IMR-90 (cell line): ENCODE results near the gene SLC19A1. TPM values are rescaled to one million over a fixed set of nuclear protein-coding genes. Genes with fewer than 3 reads are reported as not detected.

Experiments
- ATAC-seq: fragments of 200-7000 bp; cut with Tn5 transposase; 2 replicates; pipeline ENCODE4 v1.9.1; 2020; ENCODE audit warnings: low read depth, mild to moderate bottlenecking, moderate library complexity
- BruUV-seq: library from RNA; stranded (reverse); fragments of 400-500 nt; replicated peaks from 2 replicates; lab custom pipeline; 2021; lab: Mats Ljungman, UMichigan
- CTCF ChIA-PET: fragments of 300-600 bp; formaldehyde crosslinking; extraction: SDS; loops from one replicate; lab custom pipeline; 2021; ENCODE audit warnings: antibody characterized with exemption; lab: Yijun Ruan, JAX
- POLR2A ChIA-PET: fragments of 300-600 bp; sonication (Branson Sonifier 250); formaldehyde crosslinking; loops from one replicate; lab custom pipeline; 2022; ENCODE audit warnings: antibody characterized with exemption; ENCODE audit not compliant: unreplicated experiment; lab: Charles Lee
- DNase-seq: peaks from one replicate; pipeline ENCODE4 v3.0.0; 2013
- H2AFZ ChIP-seq: replicated peaks from 2 replicates; pipeline ENCODE3; 2013; ENCODE audit warnings: low read length, mild to moderate bottlenecking; ENCODE audit not compliant: poor library complexity
- H2AK5ac ChIP-seq: 2 replicates; pipeline ENCODE4 v1.6.1; 2013; ENCODE audit warnings: low read depth, low read length, inconsistent platforms
- H2AK9ac ChIP-seq: replicated peaks from 2 replicates; pipeline ENCODE3; 2013; ENCODE audit warnings: mild to moderate bottlenecking, low read depth, low read length, moderate library complexity; ENCODE audit not compliant: poor library complexity
- H2BK120ac ChIP-seq: 2 replicates; pipeline ENCODE4 v1.6.1; 2013; ENCODE audit warnings: low read depth, low read length, inconsistent platforms
- H2BK15ac ChIP-seq: 3 replicates; pipeline ENCODE4 v1.6.1; 2013; ENCODE audit warnings: low read depth, low read length, inconsistent platforms
- H2BK20ac ChIP-seq: 2 replicates; pipeline ENCODE4 v1.6.1; 2013; ENCODE audit warnings: low read depth, mild to moderate bottlenecking, inconsistent platforms, low read length, moderate library complexity
- H2BK5ac ChIP-seq: 2 replicates; pipeline ENCODE4 v1.6.1; 2013; ENCODE audit warnings: mild to moderate bottlenecking, low read depth, low read length, inconsistent platforms; ENCODE audit not compliant: poor library complexity, severe bottlenecking
- H3K14ac ChIP-seq: replicated peaks from 2 replicates; pipeline ENCODE4 v1.6.1; 2013; ENCODE audit warnings: low read depth, low read length, inconsistent platforms
- H3K18ac ChIP-seq: 2 replicates; pipeline ENCODE4 v1.6.1; 2013; ENCODE audit warnings: low read depth, low read length, control low read depth
- H3K23ac ChIP-seq: 2 replicates; pipeline ENCODE4 v1.6.1; 2013; ENCODE audit warnings: low read depth, low read length, inconsistent platforms
- H3K27ac ChIP-seq: 2 replicates; pipeline ENCODE4 v1.5.1; 2013; ENCODE audit warnings: mild to moderate bottlenecking, control low read depth, low read length; ENCODE audit not compliant: insufficient read depth
- H3K27me3 ChIP-seq: 2 replicates; pipeline ENCODE4 v1.6.1; 2013; ENCODE audit warnings: low read length; ENCODE audit not compliant: control insufficient read depth, insufficient read depth
- H3K36me3 ChIP-seq: 2 replicates; pipeline ENCODE4 v1.6.1; 2013; ENCODE audit warnings: low read length, mixed read lengths; ENCODE audit not compliant: control insufficient read depth, insufficient read depth
- H3K4ac ChIP-seq: 2 replicates; pipeline ENCODE4 v1.6.1; 2013; ENCODE audit warnings: low read depth, low read length, inconsistent platforms
- H3K4me1 ChIP-seq: 2 replicates; pipeline ENCODE4 v1.6.1; 2013; ENCODE audit warnings: low read length, mixed read lengths; ENCODE audit not compliant: control insufficient read depth, insufficient read depth
- H3K4me2 ChIP-seq: 2 replicates; pipeline ENCODE4 v1.6.1; 2013; ENCODE audit warnings: low read depth, mild to moderate bottlenecking, control low read depth, low read length, moderate library complexity
- H3K4me3 ChIP-seq: 2 replicates; pipeline ENCODE4 v1.5.1; 2013; ENCODE audit warnings: low read depth, mild to moderate bottlenecking, control low read depth, low read length, moderate library complexity; ENCODE audit not compliant: insufficient read depth
- H3K56ac ChIP-seq: 2 replicates; pipeline ENCODE4 v1.6.1; 2013; ENCODE audit warnings: low read length, inconsistent platforms; ENCODE audit not compliant: insufficient read depth; ENCODE audit errors: extremely low read depth
- H3K79me1 ChIP-seq, 2 experiments: 2 replicates each; pipeline ENCODE4 v1.6.1; 2013; ENCODE audit warnings: low read length in 2 of 2, inconsistent platforms in 1 of 2, low read depth in 1 of 2
- H3K9ac ChIP-seq: 2 replicates; pipeline ENCODE4 v1.6.1; 2013; ENCODE audit warnings: low read depth, low read length, control low read depth
- H3K9me1 ChIP-seq: 2 replicates; pipeline ENCODE4 v1.6.1; 2013; ENCODE audit warnings: low read length, inconsistent platforms; ENCODE audit not compliant: insufficient read depth
- H3K9me3 ChIP-seq: 2 replicates; pipeline ENCODE4 v1.6.1; 2013; ENCODE audit warnings: low read length; ENCODE audit not compliant: control insufficient read depth, insufficient read depth
- H4K20me1 ChIP-seq: 2 replicates; pipeline ENCODE4 v1.6.1; 2013; ENCODE audit warnings: low read length, inconsistent platforms; ENCODE audit not compliant: insufficient read depth
- H4K5ac ChIP-seq: 2 replicates; pipeline ENCODE4 v1.6.1; 2013; ENCODE audit warnings: mild to moderate bottlenecking, low read depth, low read length, control low read depth
- H4K8ac ChIP-seq, 2 experiments: 2 replicates each; pipeline ENCODE4 v1.6.1; 2013; ENCODE audit warnings: low read depth in 2 of 2, low read length in 2 of 2, control low read depth in 1 of 2, inconsistent platforms in 1 of 2
- H4K91ac ChIP-seq: 2 replicates; pipeline ENCODE4 v1.6.1; 2013; ENCODE audit warnings: low read depth, low read length, inconsistent platforms; ENCODE audit not compliant: insufficient read depth
- BHLHE40 ChIP-seq: fragments of 150-350 bp; IDR thresholded peaks from 2 replicates; pipeline ENCODE4 v1.6.1; 2016; ENCODE audit warnings: mild to moderate bottlenecking, low read depth, low read length
- FOS ChIP-seq: fragments of 150-350 bp; IDR thresholded peaks from 2 replicates; pipeline ENCODE4 v1.6.1; 2016; ENCODE audit warnings: low read depth, low read length
- MXI1 ChIP-seq: IDR thresholded peaks from 2 replicates; pipeline ENCODE4 v1.6.1; 2012; ENCODE audit warnings: low read depth, mild to moderate bottlenecking, low read length, moderate library complexity, borderline replicate concordance
- NFE2L2 ChIP-seq: fragments of 150-350 bp; IDR thresholded peaks from 2 replicates; pipeline ENCODE4 v1.6.1; 2016; ENCODE audit warnings: low read depth, mild to moderate bottlenecking, low read length
- RAD21 ChIP-seq: IDR thresholded peaks from 2 replicates; pipeline ENCODE4 v1.6.1; 2012; ENCODE audit warnings: low read length, improper control_type of control experiment
- WGBS, 2 experiments: methylation state at CpG; one replicate each; pipeline versions ENCODE4 v1.1.5 to v1.1.7; 2013; ENCODE audit warnings: missing lambda C conversion rate in 2 of 2; ENCODE audit not compliant: insufficient read length in 1 of 2; ENCODE audit errors: extremely low coverage in 2 of 2; 5-methylcytosine and 5-hydroxymethylcytosine counted together
- dilution Hi-C: fragments of 300-500 bp; cut with HindIII; formaldehyde crosslinking; loops from one replicate; pipeline ENCODE4 v1.14.3; 2018; ENCODE audit warnings: low sequenced_read_pairs; ENCODE audit not compliant: unreplicated experiment
- in situ Hi-C: fragments of 300-500 bp; cut with MboI; formaldehyde crosslinking; loops from 3 replicates; pipeline ENCODE4 v1.14.3; 2019; ENCODE audit warnings: low sequenced_read_pairs, inconsistent platforms, mixed read lengths
- intact Hi-C: fragments of 100-400 bp; cut with micrococcal nuclease; formaldehyde crosslinking; loops from 2 replicates; pipeline ENCODE4 v1.10.0; 2022
- polyA plus RNA-seq, 3 experiments: library from polyadenylated mRNA; depleted of rRNA; stranded (reverse); fragments of >200 nt; gene quantifications; 2 replicates each; pipeline ENCODE4 v1.2.3, GENCODE V29; 2012; ENCODE audit warnings: low replicate concordance in 1 of 3
- total RNA-seq: library from RNA; depleted of rRNA; stranded (reverse); fragments of >200 nt; gene quantifications from 2 replicates; pipeline ENCODE4 v1.2.3, GENCODE V29; 2012
- TF ChIP-seq, protein P1 (sequence below): fragments of 150-350 bp; IDR thresholded peaks from 2 replicates; pipeline ENCODE4 v1.6.1; 2016; ENCODE audit warnings: low read depth, mild to moderate bottlenecking, low read length, moderate library complexity, borderline replicate concordance
- TF ChIP-seq, protein P2 (sequence below): fragments of 150-350 bp; IDR thresholded peaks from 2 replicates; pipeline ENCODE4 v1.6.1; 2017; ENCODE audit warnings: mild to moderate bottlenecking, antibody characterized with exemption, low read length, low read depth

Gene SLC19A1
- total and polyA plus RNA-seq, 2 of the 4 experiments (the other 2 are of a cell fraction): 2.2 to 16.2 TPM

DNA sequence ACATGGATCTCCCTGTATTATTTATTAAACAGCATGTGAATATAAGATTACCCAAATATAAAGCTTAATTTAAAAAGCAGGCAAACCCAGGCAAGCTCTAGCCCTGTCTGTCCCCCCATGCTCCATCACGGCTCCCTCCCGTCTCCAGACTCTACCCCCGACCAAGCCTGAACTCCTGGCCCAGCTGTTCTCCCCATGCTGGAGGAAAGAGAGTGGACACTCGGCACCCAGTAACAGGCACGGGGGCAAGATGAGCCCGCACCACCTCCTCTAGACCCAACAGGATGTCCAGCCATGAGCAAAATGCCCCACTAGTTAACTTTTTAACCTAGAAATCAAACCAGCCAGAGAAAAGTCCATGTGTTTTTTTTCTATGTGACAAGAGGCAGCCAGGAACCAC lies 19.3 kb downstream of the SLC19A1 start:
- Histone ChIP-seq H2AK5ac (no peak overlapping the region), H3K9me1 (no peaks in the 10 kb centered on the region), H2AK9ac (no peak overlapping the region), H3K9me3 (peaks cover 14% of the 10 kb centered on the region), H4K8ac (no peak overlapping the region), H3K14ac (no peak overlapping the region), H3K4me1 (no peaks in the 10 kb centered on the region), H2BK120ac (no peak overlapping the region), H2BK20ac (no peak overlapping the region), H4K5ac (no peak overlapping the region), H3K36me3 (peaks cover 8% of the 10 kb centered on the region), H2BK15ac (no peak overlapping the region), H3K27me3 (no peaks in the 10 kb centered on the region), H3K4me2 (no peak overlapping the region), H3K56ac (no peak overlapping the region), H3K23ac (no peak overlapping the region), H2AFZ (no peak overlapping the region), H3K79me1 (peaks cover 0 to 2% of the 10 kb centered on the region in 2 experiments; a peak in 1 of 4 replicates), H3K4ac (no peak overlapping the region), H3K9ac (no peak overlapping the region), H2BK5ac (no peak overlapping the region), H4K91ac (no peak overlapping the region), H3K27ac (no peak overlapping the region), H3K18ac (no peak overlapping the region), H3K4me3 (no peak overlapping the region), H4K20me1 (no peaks in the 10 kb centered on the region)
- BruUV-seq: no TSS peak
- dilution Hi-C loops: no loop called here
- ChIA-PET POLR2A (no interaction called here), CTCF (no interaction called here)
- in situ Hi-C loops: no loop called here
- DNase-seq (no peak), ATAC-seq (no peak)
- intact Hi-C loops: no loop called here
- WGBS, 2 experiments: 80% methylated on average over 1 of the region's 6 CpGs; no CpG with 5 or more reads in 1 of the 2 experiments
- TF ChIP-seq, protein P1, sequence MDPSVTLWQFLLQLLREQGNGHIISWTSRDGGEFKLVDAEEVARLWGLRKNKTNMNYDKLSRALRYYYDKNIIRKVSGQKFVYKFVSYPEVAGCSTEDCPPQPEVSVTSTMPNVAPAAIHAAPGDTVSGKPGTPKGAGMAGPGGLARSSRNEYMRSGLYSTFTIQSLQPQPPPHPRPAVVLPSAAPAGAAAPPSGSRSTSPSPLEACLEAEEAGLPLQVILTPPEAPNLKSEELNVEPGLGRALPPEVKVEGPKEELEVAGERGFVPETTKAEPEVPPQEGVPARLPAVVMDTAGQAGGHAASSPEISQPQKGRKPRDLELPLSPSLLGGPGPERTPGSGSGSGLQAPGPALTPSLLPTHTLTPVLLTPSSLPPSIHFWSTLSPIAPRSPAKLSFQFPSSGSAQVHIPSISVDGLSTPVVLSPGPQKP: no peak
- TF ChIP-seq FOS (no peak), RAD21 (no peak), MXI1 (no peak), NFE2L2 (no peak), BHLHE40 (no peak)
- TF ChIP-seq, protein P2, sequence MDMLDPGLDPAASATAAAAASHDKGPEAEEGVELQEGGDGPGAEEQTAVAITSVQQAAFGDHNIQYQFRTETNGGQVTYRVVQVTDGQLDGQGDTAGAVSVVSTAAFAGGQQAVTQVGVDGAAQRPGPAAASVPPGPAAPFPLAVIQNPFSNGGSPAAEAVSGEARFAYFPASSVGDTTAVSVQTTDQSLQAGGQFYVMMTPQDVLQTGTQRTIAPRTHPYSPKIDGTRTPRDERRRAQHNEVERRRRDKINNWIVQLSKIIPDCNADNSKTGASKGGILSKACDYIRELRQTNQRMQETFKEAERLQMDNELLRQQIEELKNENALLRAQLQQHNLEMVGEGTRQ: no peak
